GM23338 (cell line): ENCODE measurements around the gene PAX3.

Experiments
- CREB1 ChIP-seq: fragments of 250-450 bp; sonication (Bioruptor Pico); IDR thresholded peaks from 2 replicates; pipeline ENCODE4 v1.5.0; 2020; ENCODE audit warnings: low read depth, mild to moderate bottlenecking, moderate library complexity
- CTCF ChIP-seq, 2 experiments: fragments of 200-600 bp in 1 of 2; sonication (generic) in 1 of 2; conservative IDR thresholded peaks; 2 replicates each; pipeline versions ENCODE4 v1.5.1 to v1.6.1; 2016 to 2017; ENCODE audit warnings: antibody characterized with exemption in 2 of 2, low read depth in 2 of 2, mild to moderate bottlenecking in 2 of 2, moderate library complexity in 1 of 2
- ETS1 ChIP-seq: IDR thresholded peaks from 2 replicates; pipeline ENCODE4 v1.6.1; 2016; ENCODE audit warnings: antibody characterized with exemption
- EZH2 ChIP-seq: fragments of 200-600 bp; sonication (generic); IDR thresholded peaks from one replicate; pipeline ENCODE4 v1.8.0; 2017; ENCODE audit warnings: antibody characterized with exemption, mild to moderate bottlenecking, low read depth; ENCODE audit not compliant: unreplicated experiment
- EZH2phosphoT487 ChIP-seq: fragments of 200-600 bp; sonication (generic); IDR thresholded peaks from one replicate; pipeline ENCODE4 v1.8.1; 2018; ENCODE audit warnings: antibody characterized with exemption; ENCODE audit not compliant: unreplicated experiment
- JUNB ChIP-seq: IDR thresholded peaks from one replicate; pipeline ENCODE4 v1.6.1; 2016; ENCODE audit warnings: antibody characterized with exemption; ENCODE audit not compliant: unreplicated experiment
- POLR2AphosphoS5 ChIP-seq: IDR thresholded peaks from 2 replicates; pipeline ENCODE4 v1.6.1; 2016; ENCODE audit warnings: antibody characterized with exemption, low read depth
- ZNF114 ChIP-seq: fragments of 250-450 bp; sonication (Bioruptor Pico); IDR thresholded peaks from 2 replicates; pipeline ENCODE4 v1.5.0; 2020; ENCODE audit warnings: mild to moderate bottlenecking, moderate library complexity
- ZNF331 ChIP-seq: fragments of 250-450 bp; sonication (Bioruptor Pico); IDR thresholded peaks from 2 replicates; pipeline ENCODE4 v1.5.0; 2020; ENCODE audit warnings: low read depth, mild to moderate bottlenecking, moderate library complexity
- TF ChIP-seq, protein P1 (sequence below): IDR thresholded peaks from one replicate; pipeline ENCODE4 v1.6.1; 2018; ENCODE audit warnings: antibody characterized with exemption; ENCODE audit not compliant: unreplicated experiment

DNA sequence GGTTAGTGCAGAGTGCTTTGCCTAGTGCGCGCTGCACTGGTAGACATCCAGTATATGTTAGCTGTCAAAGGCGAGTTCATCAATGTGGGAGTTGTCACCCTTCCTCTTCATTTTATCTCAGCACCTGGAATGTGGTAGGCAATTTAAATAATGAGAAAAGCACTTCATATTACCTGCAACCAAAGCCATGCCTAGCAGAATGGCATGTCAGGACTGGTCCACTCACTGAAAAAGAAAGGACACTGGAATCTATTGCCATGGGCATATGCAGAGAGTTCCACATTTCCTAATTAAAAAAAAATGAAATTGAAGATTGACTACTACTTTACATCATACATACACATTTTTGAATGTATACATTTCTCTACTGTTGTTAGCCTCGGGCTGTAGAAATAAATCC, 139.6 kb downstream of the PAX3 start:
- TF ChIP-seq CTCF (conservative IDR thresholded peaks at IDR 0.05; ENCODE audit: low read depth in 2 of 2) (no peak), POLR2AphosphoS5 (no peak), EZH2phosphoT487 (no peak), ETS1 (no peak), CREB1 (CRISPR knock-in tag) (no peak), EZH2 (no peak), ZNF114 (CRISPR knock-in tag) (no peak), ZNF331 (CRISPR knock-in tag) (no peak), JUNB (no peak)
- TF ChIP-seq, protein P1, sequence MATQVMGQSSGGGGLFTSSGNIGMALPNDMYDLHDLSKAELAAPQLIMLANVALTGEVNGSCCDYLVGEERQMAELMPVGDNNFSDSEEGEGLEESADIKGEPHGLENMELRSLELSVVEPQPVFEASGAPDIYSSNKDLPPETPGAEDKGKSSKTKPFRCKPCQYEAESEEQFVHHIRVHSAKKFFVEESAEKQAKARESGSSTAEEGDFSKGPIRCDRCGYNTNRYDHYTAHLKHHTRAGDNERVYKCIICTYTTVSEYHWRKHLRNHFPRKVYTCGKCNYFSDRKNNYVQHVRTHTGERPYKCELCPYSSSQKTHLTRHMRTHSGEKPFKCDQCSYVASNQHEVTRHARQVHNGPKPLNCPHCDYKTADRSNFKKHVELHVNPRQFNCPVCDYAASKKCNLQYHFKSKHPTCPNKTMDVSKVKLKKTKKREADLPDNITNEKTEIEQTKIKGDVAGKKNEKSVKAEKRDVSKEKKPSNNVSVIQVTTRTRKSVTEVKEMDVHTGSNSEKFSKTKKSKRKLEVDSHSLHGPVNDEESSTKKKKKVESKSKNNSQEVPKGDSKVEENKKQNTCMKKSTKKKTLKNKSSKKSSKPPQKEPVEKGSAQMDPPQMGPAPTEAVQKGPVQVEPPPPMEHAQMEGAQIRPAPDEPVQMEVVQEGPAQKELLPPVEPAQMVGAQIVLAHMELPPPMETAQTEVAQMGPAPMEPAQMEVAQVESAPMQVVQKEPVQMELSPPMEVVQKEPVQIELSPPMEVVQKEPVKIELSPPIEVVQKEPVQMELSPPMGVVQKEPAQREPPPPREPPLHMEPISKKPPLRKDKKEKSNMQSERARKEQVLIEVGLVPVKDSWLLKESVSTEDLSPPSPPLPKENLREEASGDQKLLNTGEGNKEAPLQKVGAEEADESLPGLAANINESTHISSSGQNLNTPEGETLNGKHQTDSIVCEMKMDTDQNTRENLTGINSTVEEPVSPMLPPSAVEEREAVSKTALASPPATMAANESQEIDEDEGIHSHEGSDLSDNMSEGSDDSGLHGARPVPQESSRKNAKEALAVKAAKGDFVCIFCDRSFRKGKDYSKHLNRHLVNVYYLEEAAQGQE, result no peak
